Fibroblast of peridontal ligament (primary cell): Measurements from ENCODE around the gene TNFAIP3.

Source experiments
- DNase-seq: peaks from one replicate; pipeline ENCODE4 v3.0.0-alpha.2; 2010; ENCODE audit errors: extremely low read depth

TNFAIP3 gene

GRCh38 chr6:137901454-137901853 lies 34.4 kb downstream of the TNFAIP3 start:
- DNase-seq = no peak

- no peak for DNase-seq
These were observed 35.6 kb downstream of the TNFAIP3 start for GRCh38 chr6:137902699-137903098.

- DNase-seq = no peak
These were observed 36.3 kb downstream of the TNFAIP3 start for GRCh38 chr6:137903274-137903932.

- DNase-seq = peak; percentile 31
These were observed 37.1 kb downstream of the TNFAIP3 start for GRCh38 chr6:137903933-137904821.

GRCh38 chr6:137904822-137905617 lies 38.0 kb downstream of the TNFAIP3 start:
- no peak for DNase-seq

- DNase-seq = no peak
These were observed 39.0 kb downstream of the TNFAIP3 start for GRCh38 chr6:137906020-137906472.

- no peak for DNase-seq
These were observed 40.1 kb downstream of the TNFAIP3 start for GRCh38 chr6:137907170-137907569.

- DNase-seq = no peak
These were observed 42.5 kb downstream of the TNFAIP3 start for GRCh38 chr6:137909533-137909932.

- DNase-seq = peak; percentile 59
These were observed 43.4 kb downstream of the TNFAIP3 start for GRCh38 chr6:137910424-137910834.

- DNase-seq = no peak
These were observed 43.9 kb downstream of the TNFAIP3 start for GRCh38 chr6:137910843-137911456.

GRCh38 chr6:137911675-137912191 lies 44.7 kb downstream of the TNFAIP3 start:
- DNase-seq = no peak

- DNase-seq = no peak
These were observed 45.8 kb downstream of the TNFAIP3 start for GRCh38 chr6:137912813-137913212.

- no peak for DNase-seq
These were observed 46.4 kb downstream of the TNFAIP3 start for GRCh38 chr6:137913434-137913833.

GRCh38 chr6:137913996-137914529 lies 47.0 kb downstream of the TNFAIP3 start:
- no peak for DNase-seq

GRCh38 chr6:137914530-137915193 lies 47.6 kb downstream of the TNFAIP3 start:
- DNase-seq = no peak

GRCh38 chr6:137915790-137916189 lies 48.7 kb downstream of the TNFAIP3 start:
- no peak for DNase-seq

- no peak for DNase-seq
These were observed 50.7 kb downstream of the TNFAIP3 start for GRCh38 chr6:137917551-137918325.

GRCh38 chr6:137919502-137919823 lies 52.4 kb downstream of the TNFAIP3 start:
- no peak for DNase-seq

GRCh38 chr6:137919837-137920730 lies 53.0 kb downstream of the TNFAIP3 start:
- no peak for DNase-seq
